NK-92 (cell line): Measurements from ENCODE around the gene WLS.
"Not testable (repeated sequence)": the region's sequence is repeated elsewhere in the genome, so short reads cannot be mapped to it uniquely, and the experiment has no call there.

Source experiments
- DNase-seq: peaks from one replicate; lab custom pipeline; 2025; ENCODE audit not compliant: unreplicated experiment; lab: John Stamatoyannopoulos, UW

WLS gene

DNA sequence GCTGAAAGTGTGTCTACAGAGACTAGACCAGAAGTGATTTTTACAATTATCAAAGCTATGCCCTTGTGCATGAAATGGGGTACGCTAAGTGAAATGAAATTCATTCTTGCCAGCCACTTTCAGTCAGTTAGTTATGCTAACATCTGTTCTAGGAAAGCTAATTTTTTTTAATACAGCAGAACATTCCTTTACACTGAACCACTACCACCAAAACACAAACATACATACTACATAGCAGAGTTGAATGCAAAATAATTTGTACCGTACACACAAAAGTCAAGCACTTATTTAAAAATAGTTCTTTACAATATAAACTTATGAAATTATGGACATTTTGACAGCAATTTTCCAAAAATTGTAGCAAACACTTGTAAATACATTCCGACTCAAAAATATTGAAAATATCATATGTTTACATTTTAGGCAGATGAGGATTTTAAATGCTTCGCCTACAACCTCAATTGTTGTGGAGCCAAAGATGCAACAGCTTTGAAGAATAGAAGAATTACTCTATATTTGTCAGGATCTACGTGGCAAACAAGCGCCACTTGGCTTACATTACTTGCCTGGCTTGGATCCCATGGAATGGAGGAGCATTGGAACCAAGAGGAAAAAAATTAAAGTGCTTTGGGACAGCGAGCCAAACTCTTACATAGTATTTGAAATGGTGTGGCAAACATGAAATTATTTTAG, 30.6 kb downstream of the WLS start:
- no peak for DNase-seq

DNA sequence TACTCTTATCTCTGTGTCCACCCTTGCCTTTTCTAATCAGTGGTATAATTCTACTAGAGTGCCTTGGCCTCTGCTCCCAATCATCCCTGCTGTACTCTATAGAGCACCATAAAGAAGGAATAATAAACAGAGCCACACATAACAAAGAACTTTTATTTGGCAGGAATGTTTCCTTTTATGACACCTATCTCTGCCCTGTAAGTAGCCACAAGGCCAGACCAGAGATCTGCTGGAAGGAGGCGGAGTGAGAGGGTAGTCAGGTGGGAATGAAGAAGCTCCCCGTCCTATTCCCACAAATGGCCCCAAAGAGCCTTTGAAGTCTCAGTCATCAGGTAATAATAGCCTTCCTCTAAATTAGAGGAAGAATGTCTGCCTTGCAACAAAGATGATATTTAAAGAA, 32.7 kb downstream of the WLS start:
- DNase-seq: no peak

DNA sequence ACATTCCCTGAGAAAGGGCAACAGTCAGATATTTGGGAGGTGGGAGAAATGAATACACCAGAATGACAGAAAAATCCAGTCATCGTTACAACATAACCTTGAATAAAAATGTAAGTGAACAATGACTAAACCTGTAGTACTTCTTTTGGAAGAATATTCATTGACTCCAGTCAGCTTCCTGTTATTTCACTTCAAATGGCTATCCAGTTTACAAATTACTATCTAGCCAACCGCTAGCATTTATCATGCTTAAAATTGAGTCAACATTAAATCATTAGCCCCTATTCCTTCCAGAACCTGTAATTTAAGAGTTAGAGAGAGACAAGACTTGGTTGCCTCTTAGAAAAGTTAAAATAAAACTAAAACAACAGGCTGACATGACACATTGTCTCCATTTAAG, 33.6 kb downstream of the WLS start:
- no peak for DNase-seq

DNA sequence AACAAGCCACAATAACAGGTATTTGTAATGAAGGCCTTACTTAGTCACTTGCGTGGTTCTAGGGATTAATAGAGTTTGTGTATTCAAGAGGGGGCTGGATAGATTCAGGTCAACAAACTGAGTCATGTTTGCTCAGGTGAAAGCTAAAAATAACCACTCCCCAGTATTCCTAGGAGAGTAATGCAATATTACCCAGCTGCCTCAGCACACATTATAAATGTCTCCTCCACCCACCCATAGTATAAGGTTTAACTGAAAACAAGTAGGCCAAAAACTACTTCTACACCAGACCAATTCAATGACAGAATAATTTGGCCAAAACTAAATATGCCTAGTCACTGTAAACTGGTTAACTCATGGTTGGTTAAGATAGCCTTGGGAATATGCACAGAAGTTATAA, 34.4 kb downstream of the WLS start:
- no peak for DNase-seq

DNA sequence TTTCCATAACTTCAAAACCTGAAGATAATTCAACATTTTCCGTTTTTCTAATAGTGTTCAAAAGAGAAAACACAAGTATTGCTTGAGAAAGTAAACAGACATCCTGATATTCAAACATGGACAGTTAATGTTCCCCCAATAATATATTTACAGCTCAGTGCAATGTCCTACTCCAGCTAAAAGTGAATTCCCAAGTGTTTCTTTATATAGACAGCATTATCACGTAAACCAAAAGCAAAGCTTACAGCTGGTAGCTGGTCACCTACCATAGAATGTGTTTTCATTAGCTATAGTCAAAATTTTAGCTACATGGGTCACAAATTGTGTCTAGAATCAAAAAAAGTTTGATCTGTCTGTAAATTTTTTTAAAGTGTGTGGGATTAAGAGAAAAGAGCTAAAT, 34.9 kb downstream of the WLS start:
- DNase-seq: no peak

DNA sequence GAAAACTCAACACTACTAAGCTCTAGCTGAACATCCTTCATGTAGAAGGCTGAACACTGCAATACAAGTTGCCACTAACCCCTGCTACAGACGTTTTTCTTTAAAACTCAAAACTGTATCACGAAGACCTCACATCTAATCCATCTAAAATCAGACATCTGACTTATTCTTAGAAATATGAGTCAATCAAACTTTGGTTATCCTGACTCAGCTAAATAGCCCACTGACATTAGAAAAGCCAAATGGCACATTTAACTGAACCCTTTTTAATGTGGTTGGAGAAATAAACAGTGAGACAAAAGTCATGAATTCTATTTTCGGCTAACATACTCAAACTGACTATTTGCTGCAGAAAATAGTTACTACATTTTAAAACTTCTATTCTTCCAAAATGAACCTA, 35.6 kb downstream of the WLS start:
- no peak for DNase-seq

DNA sequence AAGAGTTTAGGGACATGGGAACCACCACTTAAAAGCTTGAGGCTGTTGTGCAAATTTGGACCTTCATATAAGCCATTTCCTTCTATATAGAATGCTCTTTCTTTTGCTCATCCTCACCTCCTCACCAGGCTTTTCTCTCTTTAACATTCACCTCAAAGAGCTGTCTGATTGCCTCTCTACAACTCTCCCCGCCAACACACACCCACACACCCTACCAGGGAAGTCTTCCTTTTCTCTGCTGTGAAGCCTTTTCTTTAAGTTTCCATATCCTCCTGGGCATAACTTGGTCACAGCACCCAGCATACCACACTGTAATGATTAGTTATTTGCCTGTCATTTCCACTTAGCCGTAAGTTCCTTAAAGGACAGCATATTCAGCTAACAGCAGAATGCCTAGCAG, 40.6 kb downstream of the WLS start:
- no peak for DNase-seq

DNA sequence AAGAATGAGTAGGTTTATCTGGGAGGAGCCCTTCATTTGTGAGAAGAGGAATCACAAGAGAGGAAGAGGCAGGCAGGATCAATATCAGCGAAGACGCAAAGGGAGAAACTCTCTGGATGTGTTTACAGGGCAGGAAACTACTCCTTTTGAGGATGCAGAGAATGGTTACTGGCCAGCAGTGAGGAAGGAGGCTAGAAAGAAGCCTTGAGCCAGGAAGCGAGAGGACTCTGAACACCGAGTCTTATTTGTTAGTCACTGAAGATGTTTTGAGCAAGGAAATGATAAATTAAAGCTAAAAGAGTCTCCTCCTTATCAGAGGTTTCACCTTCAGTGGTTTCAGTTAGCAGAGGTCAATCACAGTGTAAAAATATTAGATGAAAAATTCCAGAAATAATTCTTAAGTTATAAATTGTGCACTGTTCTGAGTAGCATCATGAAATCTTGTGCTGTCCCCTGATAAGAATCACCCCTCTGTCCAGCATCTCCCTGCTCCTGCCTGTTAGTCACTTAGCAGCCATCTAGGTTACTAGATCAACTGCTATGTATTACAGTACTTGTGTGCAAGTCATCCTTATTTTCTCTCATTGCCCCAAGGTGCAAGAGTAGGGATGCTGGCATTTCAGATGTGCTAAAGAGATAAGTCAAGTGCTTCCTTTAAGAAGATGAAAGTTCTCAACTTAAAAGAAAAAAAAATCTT, 43.5 kb downstream of the WLS start:
- DNase-seq: no peak

DNA sequence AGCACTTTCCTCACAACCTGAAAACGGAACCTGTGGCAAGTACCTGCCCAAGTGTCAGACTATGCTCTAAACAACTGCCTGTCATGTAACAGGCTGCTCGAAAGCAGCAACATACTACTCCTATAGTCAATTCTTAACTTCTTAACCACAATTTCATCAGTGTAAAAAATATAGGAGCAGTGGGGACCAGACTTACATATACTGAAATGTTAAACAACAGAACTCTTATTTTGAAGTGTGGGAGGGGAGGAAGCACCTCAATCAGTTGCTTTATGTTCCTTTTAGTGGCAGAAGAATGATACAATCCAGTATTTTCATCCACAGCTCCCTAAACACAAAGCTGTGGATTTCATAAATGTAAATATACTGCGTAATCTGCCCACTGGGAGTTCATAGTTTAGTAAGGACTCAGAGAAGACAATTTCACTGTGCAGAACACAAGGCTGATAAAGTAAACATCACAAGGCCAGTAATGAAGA, 44.2 kb downstream of the WLS start:
- DNase-seq: no peak

DNA sequence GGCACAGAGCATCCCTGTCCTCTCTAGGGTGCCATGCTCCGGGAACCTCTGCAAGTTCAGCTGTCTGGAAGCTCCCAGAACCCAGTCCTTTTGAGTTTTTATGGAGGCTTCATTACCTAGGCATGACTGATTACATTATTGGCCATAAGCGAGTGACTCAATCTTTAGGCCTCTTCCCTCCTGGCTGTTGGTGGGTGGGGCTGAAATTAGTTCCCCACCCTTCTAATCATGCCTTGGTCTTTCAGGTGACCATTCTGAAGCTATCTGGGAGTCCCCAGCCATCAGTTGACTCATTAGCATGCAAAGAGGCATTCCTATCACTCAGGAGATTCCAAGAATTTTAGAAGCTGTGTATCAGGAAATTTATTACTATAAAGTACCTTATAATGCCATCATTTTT, 46.6 kb downstream of the WLS start:
- no peak for DNase-seq

DNA sequence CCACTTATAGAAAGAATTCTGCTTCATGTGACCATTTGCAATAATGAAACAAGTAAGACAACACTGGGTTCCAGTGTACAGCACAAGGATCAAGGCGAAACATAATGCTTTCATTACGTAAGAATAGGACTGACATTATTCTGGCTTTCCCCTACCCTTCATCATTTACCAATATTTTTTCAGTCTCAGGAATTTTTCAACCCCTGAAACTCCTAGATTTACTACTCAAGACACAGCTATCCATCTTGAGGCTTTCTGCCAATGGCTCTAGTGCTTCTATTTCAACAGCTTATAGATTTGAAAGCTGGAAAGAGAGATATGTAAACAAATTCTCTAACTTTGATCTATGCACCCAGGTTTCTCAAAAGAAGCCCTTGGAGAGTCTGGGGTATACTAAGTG, 48.4 kb downstream of the WLS start:
- DNase-seq: no peak

DNA sequence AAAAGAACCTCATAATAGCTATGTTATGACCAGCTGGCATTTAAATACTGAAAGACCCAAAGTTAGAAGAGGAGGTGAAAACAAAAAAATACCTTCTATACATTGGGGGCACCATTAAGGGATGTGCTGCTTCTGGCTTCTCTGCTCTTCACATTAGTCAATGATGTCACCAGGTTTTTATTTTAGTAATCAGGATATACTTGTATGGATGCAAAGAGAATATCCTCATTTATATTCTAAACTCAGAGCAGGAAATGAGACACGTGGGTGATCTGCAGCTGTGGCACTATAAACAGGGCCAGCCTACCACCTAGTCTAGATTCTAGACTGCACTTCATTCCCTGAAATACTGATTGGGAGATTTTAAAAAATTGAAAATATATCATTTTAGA, 51.2 kb downstream of the WLS start:
- no peak for DNase-seq

DNA sequence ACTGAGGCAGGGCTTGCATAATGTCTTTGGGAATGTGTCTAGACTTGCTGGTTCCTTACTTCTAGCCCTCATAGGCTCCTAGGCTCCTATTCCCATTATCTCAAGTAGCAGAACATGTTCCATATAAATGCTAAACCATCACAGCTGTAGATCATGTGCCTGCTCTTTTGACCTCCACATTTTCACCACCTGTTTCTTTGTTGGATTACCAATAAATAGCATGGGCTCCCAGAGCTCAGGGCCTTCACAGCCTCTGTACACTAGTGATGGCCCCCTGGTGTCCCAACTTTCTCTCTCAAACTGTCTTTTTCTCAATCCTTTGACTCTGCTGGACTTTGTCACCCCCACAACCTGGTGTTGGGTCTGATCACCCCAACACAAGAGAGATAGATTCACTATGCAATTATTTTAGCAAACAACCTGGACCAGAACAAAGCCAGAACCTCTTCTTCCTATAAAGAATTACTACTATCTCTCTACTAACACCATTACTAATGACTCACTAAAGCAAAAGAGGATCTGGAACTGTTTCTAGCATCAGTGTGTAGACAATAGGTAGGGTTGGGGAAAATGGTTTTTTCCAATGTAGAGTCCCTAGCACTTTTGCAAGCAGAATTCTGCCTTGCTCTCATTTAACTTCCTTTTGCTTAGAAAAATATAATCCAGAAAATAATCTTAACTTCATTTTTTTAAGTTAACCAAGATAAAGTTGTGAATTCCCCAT, 51.7 kb downstream of the WLS start:
- DNase-seq: no peak

DNA sequence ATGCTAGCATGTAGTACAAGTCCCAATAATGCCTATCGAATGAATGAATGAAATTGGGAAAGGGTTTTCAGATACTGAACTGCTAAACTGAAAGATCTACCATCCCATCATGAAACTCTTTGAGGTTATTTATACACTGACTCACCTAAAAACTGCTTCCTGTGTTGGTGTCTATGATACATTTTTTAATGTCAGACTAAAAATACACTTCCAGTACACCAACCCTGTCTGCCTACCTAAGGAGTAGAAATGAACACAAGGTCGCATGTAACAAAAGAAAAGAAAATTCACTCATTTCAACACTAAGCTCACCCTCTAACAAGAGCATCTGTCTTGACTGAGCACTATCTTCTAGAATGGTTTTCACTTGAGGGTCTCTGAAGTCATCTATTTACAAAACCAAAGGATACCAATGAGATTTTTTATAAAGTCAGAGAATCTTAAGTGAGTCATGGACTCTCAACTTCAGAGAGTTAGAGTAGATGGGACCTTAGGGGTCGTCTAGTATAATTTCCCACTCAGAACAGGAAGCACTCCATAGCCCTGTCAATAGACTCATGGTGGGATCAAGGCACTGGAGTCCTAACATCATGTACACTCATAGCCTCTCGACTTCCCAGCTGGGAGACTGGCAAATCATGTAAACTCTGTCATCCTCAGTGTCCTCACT, 53.4 kb downstream of the WLS start:
- no peak for DNase-seq

DNA sequence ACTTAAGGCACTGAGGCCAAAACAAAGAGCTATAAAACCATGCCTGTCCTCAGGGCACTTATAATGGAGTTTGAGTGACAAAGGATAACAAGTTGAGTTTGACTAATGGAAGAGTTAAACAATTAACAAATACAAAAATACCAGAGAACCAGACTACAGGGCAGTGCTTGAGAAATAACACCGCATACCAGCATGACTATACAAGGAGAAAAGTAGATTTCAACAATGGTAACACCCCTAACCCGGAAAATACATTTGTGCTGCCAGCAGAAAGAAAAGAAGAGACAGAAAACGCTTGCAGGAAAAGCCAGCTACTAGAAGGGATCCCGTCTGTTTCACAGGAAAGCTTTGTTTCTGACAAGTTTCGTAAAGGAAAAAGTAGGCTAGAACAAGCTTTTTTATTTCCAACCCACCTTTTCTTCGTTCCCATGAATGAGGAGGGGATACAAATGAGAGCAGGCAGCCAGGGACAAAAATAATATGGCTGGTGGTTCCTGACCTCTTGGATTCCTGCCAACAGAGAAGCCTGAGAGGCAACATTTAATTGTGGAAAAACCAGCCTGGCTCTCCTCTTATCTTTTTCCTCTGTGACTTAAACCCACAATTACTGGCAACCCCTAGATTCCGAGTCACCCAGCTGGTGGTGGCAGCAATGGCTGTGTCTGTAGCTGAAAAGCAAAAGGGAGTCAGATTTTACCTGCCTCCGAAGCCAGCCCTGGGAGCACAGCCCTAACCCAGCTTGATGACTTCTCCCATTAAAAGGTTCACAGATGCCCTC, 56.5 kb downstream of the WLS start:
- no peak for DNase-seq

DNA sequence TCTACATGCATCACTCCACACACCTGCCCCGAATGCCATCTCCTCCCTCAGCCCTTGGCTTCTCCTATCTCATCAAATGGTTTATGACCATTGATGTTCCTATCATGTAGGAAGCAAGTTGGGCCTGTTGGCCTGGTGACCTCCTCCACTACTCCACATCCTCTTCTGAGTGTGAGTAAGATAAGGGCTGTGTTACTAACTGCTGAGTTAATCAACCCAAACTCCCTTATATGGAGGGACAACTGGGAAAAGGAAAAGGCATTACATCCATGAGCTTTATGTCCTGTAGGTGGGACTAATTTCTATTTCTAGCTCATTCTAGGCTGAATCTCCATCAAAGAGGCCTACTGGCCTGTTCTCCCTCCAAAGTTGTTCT, 57.6 kb downstream of the WLS start:
- DNase-seq: no peak

DNA sequence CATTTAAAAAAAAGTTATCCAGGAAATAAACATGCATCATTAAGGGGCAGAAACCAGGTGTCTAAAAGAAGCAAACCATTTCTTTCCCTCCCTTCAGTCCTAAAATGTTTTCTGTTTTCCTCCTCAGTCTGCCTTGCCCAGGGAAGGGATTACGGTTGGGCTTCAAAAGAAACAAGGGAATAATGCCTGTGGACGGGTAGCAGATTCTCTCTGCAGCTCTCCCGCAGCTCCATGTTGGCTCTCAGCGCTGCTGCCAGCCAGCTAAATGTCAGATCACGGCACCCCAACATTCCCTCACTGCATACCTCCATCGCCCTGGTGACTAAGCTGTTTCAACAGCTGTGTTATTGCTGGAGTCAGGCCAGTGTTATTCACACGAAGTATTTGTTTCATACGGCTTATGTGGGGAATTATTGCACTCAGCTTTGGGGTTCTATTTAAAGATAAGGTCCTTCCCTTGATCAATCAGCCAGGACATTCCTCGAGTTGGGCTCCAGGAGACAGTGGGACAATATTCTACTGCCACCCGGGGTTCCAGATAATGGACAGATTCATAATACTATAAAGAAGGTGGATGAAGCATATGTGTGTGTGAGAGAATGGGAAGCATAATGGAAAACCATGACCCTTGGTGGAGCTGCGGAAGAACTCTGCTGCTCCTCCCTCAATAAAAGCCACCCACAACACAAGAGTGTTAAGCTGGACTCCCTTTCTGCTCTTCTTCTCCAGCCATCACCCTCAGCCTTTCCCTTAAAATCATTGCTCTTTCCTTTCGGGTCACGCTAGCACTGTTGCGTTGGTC, 58.2 kb downstream of the WLS start:
- no peak for DNase-seq

DNA sequence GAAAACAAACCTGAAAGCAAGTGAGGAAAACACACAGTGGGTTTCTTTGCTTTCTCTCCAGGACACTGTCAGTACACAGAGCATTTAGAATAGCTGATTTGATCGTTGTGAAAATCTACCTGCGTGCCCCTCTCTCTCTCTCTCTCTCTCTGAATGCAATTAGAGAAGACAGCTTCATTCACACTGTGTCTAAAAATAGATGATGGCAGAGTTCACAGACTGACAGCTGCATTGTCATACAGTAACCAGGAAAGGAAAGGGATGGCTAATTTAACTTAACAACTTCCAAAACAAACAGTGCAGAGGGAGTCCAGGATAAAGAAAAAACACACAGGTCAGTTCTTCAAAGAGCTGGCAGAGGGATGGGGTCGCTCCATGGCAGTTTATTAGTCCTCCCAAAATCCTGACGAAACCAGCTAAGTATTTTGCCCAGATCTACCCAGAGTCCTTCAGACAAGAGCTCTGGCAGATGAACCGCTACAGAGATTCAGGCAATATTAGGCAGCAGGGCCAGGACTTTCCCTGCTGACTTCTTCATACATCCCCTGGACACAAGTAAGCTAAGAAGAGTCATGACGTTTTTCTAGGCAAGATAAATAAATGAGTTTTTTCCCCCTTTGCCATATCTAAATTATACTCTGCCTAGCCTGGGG, 58.9 kb downstream of the WLS start:
- DNase-seq: no peak

DNA sequence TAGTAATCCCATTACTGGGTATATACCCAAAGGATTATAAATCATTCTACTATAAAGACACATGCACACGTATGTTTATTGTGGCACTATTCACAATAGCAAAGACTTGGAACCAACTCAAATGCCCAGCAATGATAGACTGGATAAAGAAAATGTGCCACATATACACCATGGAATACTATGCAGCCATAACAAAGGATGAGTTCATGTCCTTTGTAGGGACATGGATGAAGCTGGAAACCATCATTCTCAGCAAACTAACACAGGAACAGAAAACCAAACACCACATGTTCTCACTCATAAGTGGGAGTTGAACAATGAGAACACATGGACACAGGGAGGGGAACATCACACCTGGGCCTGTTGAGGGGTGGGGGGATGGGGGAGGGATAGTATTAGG, 60.5 kb downstream of the WLS start:
- not testable (repeated sequence) for DNase-seq
